ENCODE results near the gene FBXO27. TPM values are rescaled to one million over a fixed set of nuclear protein-coding genes. Genes with fewer than 3 reads are reported as not detected.

The FBXO27 gene
- total and polyA plus RNA-seq, 2 of the 13 experiments (the other 11 are each of a cell fraction or from before 2014, with no cell fraction given): 0.15 to 2.8 TPM

- TF ChIP-seq, protein P1, sequence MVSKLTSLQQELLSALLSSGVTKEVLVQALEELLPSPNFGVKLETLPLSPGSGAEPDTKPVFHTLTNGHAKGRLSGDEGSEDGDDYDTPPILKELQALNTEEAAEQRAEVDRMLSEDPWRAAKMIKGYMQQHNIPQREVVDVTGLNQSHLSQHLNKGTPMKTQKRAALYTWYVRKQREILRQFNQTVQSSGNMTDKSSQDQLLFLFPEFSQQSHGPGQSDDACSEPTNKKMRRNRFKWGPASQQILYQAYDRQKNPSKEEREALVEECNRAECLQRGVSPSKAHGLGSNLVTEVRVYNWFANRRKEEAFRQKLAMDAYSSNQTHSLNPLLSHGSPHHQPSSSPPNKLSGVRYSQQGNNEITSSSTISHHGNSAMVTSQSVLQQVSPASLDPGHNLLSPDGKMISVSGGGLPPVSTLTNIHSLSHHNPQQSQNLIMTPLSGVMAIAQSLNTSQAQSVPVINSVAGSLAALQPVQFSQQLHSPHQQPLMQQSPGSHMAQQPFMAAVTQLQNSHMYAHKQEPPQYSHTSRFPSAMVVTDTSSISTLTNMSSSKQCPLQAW (CRISPR knock-in tag; IDR thresholded peaks at IDR 0.05): peak; percentile 59; the same call in 1 of the 2 replicates
- TF ChIP-seq, protein P2, sequence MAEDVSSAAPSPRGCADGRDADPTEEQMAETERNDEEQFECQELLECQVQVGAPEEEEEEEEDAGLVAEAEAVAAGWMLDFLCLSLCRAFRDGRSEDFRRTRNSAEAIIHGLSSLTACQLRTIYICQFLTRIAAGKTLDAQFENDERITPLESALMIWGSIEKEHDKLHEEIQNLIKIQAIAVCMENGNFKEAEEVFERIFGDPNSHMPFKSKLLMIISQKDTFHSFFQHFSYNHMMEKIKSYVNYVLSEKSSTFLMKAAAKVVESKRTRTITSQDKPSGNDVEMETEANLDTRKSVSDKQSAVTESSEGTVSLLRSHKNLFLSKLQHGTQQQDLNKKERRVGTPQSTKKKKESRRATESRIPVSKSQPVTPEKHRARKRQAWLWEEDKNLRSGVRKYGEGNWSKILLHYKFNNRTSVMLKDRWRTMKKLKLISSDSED (CRISPR knock-in tag; IDR thresholded peaks at IDR 0.05): no peak
- TF ChIP-seq ZFP91 (CRISPR knock-in tag; IDR thresholded peaks at IDR 0.05; ENCODE audit: borderline replicate concordance) (peak; percentile 26; the same call in 1 of the 2 replicates), MED1 (CRISPR knock-in tag; IDR thresholded peaks at IDR 0.05) (peak; percentile 37; the same call in 1 of the 2 replicates), ZNF414 (CRISPR knock-in tag; IDR thresholded peaks at IDR 0.05) (0 out of 2 replicates have a peak, but pooled peaks have one; percentile 24), FOXJ3 (CRISPR knock-in tag; IDR thresholded peaks at IDR 0.05; ENCODE audit: borderline replicate concordance) (peak; percentile 34; the same call in 1 of the 2 replicates), ZBTB7B (CRISPR knock-in tag; IDR thresholded peaks at IDR 0.05) (peak; percentile 40; the same call in 1 of the 2 replicates), MXD1 (CRISPR knock-in tag; IDR thresholded peaks at IDR 0.05) (no peak), E2F1 (CRISPR knock-in tag; IDR thresholded peaks at IDR 0.05) (no peak), BRD4 (CRISPR knock-in tag; IDR thresholded peaks at IDR 0.05) (peak; percentile 50; the same call in 1 of the 2 replicates), ZNF883 (CRISPR knock-in tag; IDR thresholded peaks at IDR 0.05; ENCODE audit: not compliant biosample characterization) (peak; percentile 43), MAFG (CRISPR knock-in tag; IDR thresholded peaks at IDR 0.05) (no peak), ZFY (CRISPR knock-in tag; IDR thresholded peaks at IDR 0.05) (peak; percentile 42; the same call in 1 of the 2 replicates), HOXA3 (CRISPR knock-in tag; IDR thresholded peaks at IDR 0.05) (0 out of 2 replicates have a peak, but pooled peaks have one; percentile 12)
- TF ChIP-seq, protein P3, sequence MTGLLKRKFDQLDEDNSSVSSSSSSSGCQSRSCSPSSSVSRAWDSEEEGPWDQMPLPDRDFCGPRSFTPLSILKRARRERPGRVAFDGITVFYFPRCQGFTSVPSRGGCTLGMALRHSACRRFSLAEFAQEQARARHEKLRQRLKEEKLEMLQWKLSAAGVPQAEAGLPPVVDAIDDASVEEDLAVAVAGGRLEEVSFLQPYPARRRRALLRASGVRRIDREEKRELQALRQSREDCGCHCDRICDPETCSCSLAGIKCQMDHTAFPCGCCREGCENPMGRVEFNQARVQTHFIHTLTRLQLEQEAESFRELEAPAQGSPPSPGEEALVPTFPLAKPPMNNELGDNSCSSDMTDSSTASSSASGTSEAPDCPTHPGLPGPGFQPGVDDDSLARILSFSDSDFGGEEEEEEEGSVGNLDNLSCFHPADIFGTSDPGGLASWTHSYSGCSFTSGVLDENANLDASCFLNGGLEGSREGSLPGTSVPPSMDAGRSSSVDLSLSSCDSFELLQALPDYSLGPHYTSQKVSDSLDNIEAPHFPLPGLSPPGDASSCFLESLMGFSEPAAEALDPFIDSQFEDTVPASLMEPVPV (CRISPR knock-in tag; IDR thresholded peaks at IDR 0.05): no peak
Observed at GRCh38 chr19:38980583-38981374, 51.6 kb downstream of the FBXO27 start (continued).
